Measurements from ENCODE around the gene UROC1. TPM values are rescaled to one million over a fixed set of nuclear protein-coding genes. Genes with fewer than 3 reads are reported as not detected.

Gene UROC1
- total RNA-seq, 1 experiment from 2014 or later: not detected

DNA sequence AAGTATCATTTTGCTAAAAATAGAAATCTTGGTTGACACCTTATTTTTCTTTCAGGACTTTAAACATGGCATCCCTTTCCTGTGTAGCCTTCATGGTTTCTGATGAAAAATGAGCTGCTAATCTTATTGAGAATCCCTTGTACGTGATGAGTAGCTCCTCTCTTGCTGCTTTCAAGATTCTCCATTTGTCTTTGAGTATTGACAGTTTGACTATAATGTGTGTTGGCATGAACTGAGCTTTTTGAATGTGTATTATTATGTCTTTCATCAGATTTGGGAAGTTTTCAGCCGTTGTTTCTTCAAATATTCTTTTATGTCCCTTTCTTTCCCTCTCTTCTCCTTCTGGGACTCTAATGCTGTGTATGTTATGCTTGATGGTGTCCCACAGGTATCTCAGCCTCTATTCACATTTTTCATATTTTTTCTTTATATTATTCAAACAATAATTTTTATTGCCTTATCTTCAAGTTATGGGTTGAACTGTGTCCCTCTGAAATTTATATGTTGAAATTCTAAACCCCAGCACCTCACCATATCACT is 45.2 kb upstream of the UROC1 start:
- Histone ChIP-seq H3K4me1 (ENCODE audit: insufficient read depth, low read length) (no peaks in the 10 kb centered on the region), H4K20me1 (ENCODE audit: control insufficient read depth, insufficient read depth, insufficient read length) (no peaks in the 10 kb centered on the region), H3K9ac (ENCODE audit: extremely low read depth, insufficient read length, low read length) (no peak overlapping the region), H3K9me3 (ENCODE audit: control insufficient read depth, low read depth, low read length) (no peaks in the 10 kb centered on the region), H3K4ac (ENCODE audit: low read depth, low read length) (no peak overlapping the region), H2BK15ac (ENCODE audit: low read depth, low read length) (no peak overlapping the region), H3K4me2 (ENCODE audit: insufficient read depth, insufficient read length, low read length) (no peak overlapping the region), H3K18ac (ENCODE audit: insufficient read length, low read depth, low read length) (no peak overlapping the region), H3K56ac (ENCODE audit: insufficient read length, low read depth, low read length) (no peak overlapping the region), H2BK20ac (ENCODE audit: low read depth, low read length, poor library complexity, severe bottlenecking) (no peak overlapping the region), H2BK120ac (ENCODE audit: low read depth, low read length, poor library complexity, severe bottlenecking) (no peak overlapping the region), H3K79me1 (ENCODE audit: insufficient read depth, low read depth, low read length, poor library complexity, severe bottlenecking) (no peaks in the 10 kb centered on the region), H4K8ac (replicated peaks; ENCODE audit: insufficient read length, low read depth, low read length) (no peak overlapping the region), H3K23me2 (ENCODE audit: insufficient read length, low read depth, low read length, poor library complexity, severe bottlenecking) (no peaks in the 10 kb centered on the region), H2AK5ac (ENCODE audit: insufficient read length, low read length) (no peak overlapping the region), H3K14ac (ENCODE audit: insufficient read depth, low read length) (no peak overlapping the region), H4K5ac (ENCODE audit: insufficient read length, low read depth, low read length) (no peak overlapping the region), H4K91ac (ENCODE audit: insufficient read length, low read depth, low read length) (no peak overlapping the region), H2AFZ (ENCODE audit: low read length) (no peak overlapping the region), H3K27ac (ENCODE audit: insufficient read length, low read depth, low read length) (no peak overlapping the region), H2BK12ac (ENCODE audit: insufficient read length, low read depth, low read length) (no peak overlapping the region), H3K27me3 (ENCODE audit: insufficient read depth, low read length) (no peaks in the 10 kb centered on the region), H3K23ac (ENCODE audit: insufficient read length, low read depth, low read length) (no peak overlapping the region), H3K79me2 (ENCODE audit: insufficient read depth, low read length) (no peaks in the 10 kb centered on the region), H2BK5ac (ENCODE audit: insufficient read length, low read length) (no peak overlapping the region), H3T11ph (ENCODE audit: low read length) (no peak overlapping the region)
- Mint-ChIP-seq H3K27ac (no peak overlapping the region), H3K9me3 (peaks cover 0 to 4% of the 10 kb centered on the region in 2 experiments; a peak in 2 of 5 replicates), H3K36me3 (ENCODE audit: insufficient read depth in 1 of 3, low read depth in 3 of 3) (no peaks in the 10 kb centered on the region), H3K4me1 (peaks cover 0 to 1% of the 10 kb centered on the region in 2 experiments; a peak in 1 of 4 replicates), H3K4me3 (no peak overlapping the region), H3K27me3 (ENCODE audit: low read depth) (no peaks in the 10 kb centered on the region; the same call in 1 of the 2 replicates)
- TF ChIP-seq, protein P1, sequence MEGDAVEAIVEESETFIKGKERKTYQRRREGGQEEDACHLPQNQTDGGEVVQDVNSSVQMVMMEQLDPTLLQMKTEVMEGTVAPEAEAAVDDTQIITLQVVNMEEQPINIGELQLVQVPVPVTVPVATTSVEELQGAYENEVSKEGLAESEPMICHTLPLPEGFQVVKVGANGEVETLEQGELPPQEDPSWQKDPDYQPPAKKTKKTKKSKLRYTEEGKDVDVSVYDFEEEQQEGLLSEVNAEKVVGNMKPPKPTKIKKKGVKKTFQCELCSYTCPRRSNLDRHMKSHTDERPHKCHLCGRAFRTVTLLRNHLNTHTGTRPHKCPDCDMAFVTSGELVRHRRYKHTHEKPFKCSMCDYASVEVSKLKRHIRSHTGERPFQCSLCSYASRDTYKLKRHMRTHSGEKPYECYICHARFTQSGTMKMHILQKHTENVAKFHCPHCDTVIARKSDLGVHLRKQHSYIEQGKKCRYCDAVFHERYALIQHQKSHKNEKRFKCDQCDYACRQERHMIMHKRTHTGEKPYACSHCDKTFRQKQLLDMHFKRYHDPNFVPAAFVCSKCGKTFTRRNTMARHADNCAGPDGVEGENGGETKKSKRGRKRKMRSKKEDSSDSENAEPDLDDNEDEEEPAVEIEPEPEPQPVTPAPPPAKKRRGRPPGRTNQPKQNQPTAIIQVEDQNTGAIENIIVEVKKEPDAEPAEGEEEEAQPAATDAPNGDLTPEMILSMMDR (conservative IDR thresholded peaks at IDR 0.05): no peak
- no peak for DNase-seq
- no CpG with 5 or more reads among the region's 2 CpGs for WGBS (ENCODE audit: extremely low coverage, insufficient read length, low lambda C conversion rate)
